Activated CD4-positive, alpha-beta T cell treated with anti-CD3 and anti-CD28 coated beads, Interleukin-2, Interleukin-6, amounts not matched to agents 100 ng/mL and 50 ng/mL, durations not matched to agents 16 hours and 8 hours (primary cell): ENCODE data around the gene ZNF431.
"Not testable (repeated sequence)": the region's sequence is repeated elsewhere in the genome, so short reads cannot be mapped to it uniquely, and the experiment has no call there.

Source experiments
- DNase-seq: peaks from one replicate; pipeline ENCODE4 v3.0.0-alpha.2; 2020

The ZNF431 gene

DNA sequence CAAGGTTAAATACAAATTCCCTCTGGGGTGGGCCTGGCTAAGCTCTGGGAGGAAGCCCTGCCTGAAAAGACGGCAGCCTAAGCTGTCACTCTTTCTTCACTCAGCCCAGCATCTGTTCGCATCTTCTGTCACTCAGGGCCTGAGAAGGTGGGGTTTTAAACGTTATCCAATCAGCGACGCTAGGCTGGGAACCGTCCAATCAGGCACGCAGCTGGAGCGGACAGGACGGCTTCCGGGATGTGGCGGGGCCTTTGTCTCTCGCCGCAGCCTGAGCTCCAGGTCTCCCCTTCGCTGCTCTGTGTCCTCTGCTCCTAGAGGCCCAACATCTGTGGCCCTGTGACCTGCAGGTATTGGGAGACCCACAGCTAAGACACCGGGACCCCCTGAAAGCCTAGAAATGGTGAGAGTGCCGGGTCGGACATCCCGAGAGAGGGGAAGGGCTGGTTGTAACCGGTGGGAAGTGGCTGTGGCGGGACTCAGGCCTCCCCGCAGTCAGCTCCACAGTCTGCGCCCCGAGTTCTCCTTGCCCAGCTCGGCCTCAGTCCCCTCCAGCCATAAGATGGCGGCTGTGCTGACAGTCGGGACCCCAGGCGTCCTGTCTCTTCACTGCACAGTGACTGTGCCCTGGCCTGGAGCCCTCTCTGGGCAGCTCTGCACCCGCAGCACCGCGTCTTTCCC is at the start of gene ZNF431:
TSS of gene ZNF431 (plus strand) at position 254 of the 678 bp plus-strand sequence. CDS start at position 398, 144 bp downstream.
- peak; percentile 95 for DNase-seq

DNA sequence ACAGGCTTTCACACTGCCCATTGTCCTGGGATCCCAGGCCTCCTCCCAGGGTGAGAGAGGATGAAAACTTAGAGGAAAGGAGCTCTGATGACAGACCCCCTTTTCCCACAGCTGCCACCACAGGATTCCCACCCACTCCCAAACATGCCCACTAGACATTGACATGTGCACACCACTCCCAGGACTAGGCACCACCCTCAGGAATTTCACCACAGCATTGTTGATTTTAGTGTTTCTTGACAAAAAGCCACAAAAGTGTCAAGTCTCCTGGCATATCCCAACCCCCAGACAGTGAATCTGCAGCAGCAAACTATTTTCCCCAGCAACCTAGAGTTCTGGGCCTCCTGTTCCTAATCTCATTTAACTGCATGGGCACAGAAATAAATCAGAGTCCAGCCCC is 49.7 kb upstream of the ZNF431 start:
- no peak for DNase-seq

DNA sequence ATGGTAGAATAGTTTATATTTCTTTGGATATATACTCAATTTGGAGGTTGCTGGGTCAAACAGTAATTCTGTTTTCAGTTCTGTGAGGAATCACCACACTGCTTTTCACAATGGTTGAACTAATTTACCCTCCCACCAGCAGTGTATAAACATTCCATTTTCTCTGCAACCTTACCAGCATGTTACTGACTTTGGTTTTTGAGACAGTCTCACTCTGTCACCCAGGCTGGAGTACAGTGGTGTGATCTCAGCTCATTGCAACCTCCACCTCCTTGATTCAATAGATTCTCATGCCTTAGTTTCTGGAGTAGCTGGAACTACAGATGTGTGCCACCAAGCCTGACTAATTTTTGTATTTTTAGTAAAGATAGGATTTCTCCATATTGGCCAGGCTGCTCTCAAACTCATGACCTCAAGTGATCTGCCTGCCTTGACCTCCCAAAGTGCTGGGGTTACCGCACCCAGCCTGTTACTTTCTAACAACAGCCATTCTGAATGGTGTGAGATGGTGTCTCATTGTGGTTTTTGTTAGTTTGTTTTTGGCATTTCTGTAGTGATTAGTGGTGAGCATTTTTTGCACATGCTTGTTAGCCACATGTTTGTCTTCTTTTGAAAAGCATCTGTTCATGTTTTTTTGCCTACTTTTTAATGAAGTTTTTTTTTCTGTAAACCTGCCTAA is 47.4 kb upstream of the ZNF431 start:
- DNase-seq: no peak

DNA sequence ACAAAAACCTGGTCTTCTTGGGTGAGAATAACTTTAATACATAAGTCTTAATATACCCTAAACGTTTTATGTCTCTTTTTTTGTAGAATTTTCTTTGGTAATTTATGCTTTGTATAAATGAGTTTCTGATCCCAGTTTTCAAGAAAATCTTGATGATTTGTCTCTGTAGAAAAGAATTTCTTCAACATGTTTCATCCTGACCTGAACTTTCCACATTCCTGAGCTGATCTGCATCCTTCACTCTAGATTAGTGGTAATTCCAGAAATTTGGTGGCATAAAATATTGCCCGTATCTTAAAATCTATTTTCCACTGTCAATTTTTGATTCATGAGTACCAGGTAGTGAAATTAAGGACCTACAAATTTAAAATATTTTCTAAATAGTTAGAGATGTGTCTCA is 43.5 kb upstream of the ZNF431 start:
- no peak for DNase-seq

GRCh38 chr19:21101521-21102242 is 40.2 kb upstream of the ZNF431 start:
- DNase-seq: peak; percentile 28

DNA sequence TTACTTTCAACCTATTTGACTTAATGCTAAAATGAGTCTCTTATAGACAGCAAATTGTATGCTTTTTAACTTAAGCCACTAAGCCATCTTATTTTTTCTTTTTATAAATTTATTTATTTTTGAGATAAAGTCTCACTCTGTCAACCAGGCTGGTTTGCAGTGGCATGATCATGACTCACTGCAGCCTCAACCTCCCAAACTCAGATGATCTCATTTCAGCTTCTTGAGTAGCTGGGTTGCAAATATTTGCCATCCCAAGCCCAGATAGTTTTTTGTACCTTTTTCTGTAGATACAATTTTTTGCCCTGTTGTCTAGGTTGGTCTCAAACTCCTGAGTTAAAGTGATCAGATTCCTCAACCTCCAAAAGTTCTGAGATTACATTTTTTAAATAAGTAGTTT is 32.7 kb upstream of the ZNF431 start:
- DNase-seq: no peak

DNA sequence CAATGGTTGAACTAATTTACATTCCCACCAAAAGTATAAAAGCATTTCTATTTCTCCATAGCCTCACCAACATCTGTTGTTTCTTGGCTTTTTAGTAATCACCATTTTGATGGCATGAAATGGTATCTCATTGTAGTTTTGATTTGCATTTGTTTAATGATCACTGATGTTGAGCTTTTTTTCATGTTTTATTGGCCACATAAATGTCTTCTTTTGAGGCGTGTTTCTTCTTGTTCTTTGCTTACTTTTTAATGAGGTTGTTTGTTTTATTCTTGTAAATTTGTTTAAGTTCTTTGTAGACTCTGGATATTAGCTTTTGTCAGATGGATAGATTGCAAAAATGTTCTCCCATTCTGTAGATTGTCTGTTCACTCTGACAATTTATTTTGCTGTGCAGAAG is 31.7 kb upstream of the ZNF431 start:
- no peak for DNase-seq

- DNase-seq: no peak
These were observed 26.4 kb upstream of the ZNF431 start for GRCh38 chr19:21115430-21115829.

DNA sequence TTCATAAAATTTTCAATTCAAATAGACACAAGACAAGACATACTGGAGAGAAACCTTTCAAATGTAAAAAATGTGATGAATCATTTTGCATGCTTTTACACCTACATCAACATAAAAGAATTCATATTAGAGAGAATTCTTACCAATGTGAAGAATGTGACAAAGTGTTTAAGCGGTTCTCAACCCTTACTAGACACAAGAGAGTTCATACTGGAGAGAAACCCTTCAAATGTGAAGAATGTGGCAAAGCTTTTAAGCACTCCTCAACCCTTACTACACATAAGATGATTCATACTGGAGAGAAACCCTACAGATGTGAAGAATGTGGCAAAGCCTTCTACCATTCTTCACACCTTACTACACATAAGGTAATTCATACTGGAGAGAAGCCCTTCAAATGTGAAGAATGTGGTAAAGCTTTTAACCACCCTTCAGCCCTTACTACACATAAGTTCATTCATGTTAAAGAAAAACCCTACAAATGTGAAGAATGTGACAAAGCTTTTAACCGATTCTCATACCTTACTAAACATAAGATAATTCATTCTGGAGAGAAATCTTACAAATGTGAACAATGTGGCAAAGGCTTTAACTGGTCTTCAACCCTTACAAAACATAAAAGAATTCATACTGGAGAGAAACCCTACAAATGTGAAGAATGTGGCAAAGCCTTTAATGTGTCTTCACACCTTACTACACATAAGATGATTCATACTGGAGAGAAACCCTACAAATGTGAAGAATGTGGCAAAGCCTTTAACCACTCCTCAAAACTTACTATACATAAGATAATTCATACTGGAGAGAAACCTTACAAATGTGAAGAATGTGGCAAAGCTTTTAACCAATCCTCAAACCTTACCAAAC is 24.6 kb upstream of the ZNF431 start:
- DNase-seq: no peak

GRCh38 chr19:21126078-21126477 is 15.8 kb upstream of the ZNF431 start:
- DNase-seq: no peak

DNA sequence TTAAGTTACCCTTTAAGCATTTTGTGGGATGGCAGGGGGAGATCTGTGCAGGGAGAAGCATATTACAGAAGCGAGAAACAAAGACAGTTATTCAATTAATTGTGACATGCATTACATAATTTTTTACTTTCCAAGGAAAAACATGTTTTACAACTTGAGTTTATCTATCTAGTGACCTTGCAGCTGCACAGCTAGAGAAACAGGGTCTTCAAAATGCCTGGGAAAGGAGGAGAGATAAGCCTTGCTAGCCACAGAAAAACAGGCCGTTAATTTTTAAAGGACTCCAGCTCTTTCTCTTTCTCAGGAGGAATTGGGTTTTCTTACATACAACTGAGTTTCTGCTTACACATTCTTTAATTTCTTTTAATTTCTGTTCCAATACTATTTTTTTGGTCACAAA is 14.8 kb upstream of the ZNF431 start:
- no peak for DNase-seq

- DNase-seq: no peak
These were observed 13.9 kb upstream of the ZNF431 start for GRCh38 chr19:21127898-21128297.

- no peak for DNase-seq
These were observed 12.7 kb upstream of the ZNF431 start for GRCh38 chr19:21128901-21129698.

- DNase-seq: no peak
These were observed 11.6 kb upstream of the ZNF431 start for GRCh38 chr19:21130097-21130775.

- no peak for DNase-seq
These were observed 8.2 kb upstream of the ZNF431 start for GRCh38 chr19:21133633-21134032.

GRCh38 chr19:21134934-21135366 is 6.9 kb upstream of the ZNF431 start:
- DNase-seq: no peak

DNA sequence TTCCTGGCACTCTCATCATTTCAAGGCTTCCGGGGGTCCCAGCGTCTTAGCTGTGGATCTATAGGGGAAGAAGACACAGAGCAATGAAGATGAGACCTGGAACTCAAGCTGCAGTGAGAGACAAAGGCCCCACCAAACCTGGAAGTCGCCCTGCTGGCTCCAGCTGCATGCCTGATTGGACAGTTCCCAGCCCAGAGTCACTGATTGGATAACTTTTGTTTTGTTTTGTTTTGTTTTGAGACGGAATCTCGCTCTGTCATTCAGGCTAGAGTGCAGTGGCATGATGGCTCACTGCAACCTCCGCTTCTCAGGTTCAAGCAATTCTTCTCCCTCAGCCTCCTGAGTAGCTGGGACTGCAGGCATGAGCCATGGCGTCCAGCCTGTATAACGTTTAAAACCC is 6.4 kb upstream of the ZNF431 start:
- no peak for DNase-seq

- DNase-seq: no peak
These were observed 3.7 kb upstream of the ZNF431 start for GRCh38 chr19:21138130-21138529.

DNA sequence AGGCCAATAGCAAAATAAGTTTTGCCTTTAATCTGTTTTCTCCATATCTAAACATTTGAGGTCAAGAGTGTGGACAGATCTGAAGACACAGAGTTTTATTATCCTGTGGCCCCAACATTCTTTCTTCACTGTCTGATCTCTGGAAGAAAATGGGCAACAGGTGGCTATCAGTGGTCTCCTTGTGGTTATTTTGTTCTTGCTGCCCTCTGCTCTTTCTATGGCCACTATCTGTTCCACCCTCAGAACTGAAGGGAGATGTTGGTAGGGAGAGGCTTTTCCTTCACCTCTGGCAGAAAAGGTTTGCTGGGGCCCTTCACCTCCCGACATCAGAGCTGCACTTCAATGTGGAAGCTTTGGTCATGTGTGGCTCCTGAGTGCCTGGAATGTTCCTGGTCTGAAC is 834 bp upstream of the ZNF431 start:
- DNase-seq: not testable (repeated sequence)

- no peak for DNase-seq
These were observed 1.6 kb downstream of the ZNF431 start for GRCh38 chr19:21143428-21143827.

- DNase-seq: peak; percentile 5
These were observed 2.0 kb downstream of the ZNF431 start for GRCh38 chr19:21143854-21144253.

DNA sequence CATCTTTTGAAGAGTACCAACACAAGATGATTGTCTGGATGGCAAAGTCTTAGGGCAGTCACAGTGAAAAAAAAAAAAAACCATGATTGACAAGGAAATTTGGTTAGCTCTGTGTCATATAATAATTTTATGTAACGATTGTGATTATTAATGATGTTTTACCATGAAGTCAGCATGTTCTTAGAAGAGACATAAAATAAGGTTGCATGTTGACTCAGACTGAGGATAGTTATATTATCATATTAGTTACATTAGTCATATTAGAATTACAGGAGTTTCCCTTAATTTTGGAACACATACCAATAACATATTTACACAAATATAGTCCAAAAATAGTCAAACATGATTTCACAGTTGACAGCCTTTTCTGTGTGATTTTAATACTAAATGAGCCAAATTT is 5.7 kb downstream of the ZNF431 start:
- DNase-seq: no peak
